NCI-H510A (cell line): ENCODE results near the gene CNOT9.

Experiments
- DNase-seq: peaks from one replicate; lab custom pipeline; 2025; lab: John Stamatoyannopoulos, UW

CNOT9 gene

GRCh38 chr2:218577482-218578220 lies 9.0 kb downstream of the CNOT9 start:
- DNase-seq, result no peak

- no peak for DNase-seq
These were observed 9.7 kb downstream of the CNOT9 start for GRCh38 chr2:218578272-218578877.

- no peak for DNase-seq
These were observed 13.4 kb downstream of the CNOT9 start for GRCh38 chr2:218582076-218582475.

- no peak for DNase-seq
These were observed 15.6 kb downstream of the CNOT9 start for GRCh38 chr2:218583983-218584850.

GRCh38 chr2:218585541-218585940 lies 16.9 kb downstream of the CNOT9 start:
- DNase-seq, result no peak

- no peak for DNase-seq
These were observed 36.8 kb downstream of the CNOT9 start for GRCh38 chr2:218605432-218605831.

GRCh38 chr2:218607436-218608115 lies 38.9 kb downstream of the CNOT9 start, which contains the start of gene PLCD4:
PLCD4 (plus strand) TSS chr2:218607899; CDS start chr2:218615740, 7,841 bp downstream.
- no peak for DNase-seq

- no peak for DNase-seq
These were observed 47.3 kb downstream of the CNOT9 start for GRCh38 chr2:218615868-218616315.

GRCh38 chr2:218618102-218618860 lies 49.6 kb downstream of the CNOT9 start:
- DNase-seq, result no peak

GRCh38 chr2:218621007-218621406 lies 52.4 kb downstream of the CNOT9 start:
- no peak for DNase-seq

- no peak for DNase-seq
These were observed 54.1 kb downstream of the CNOT9 start for GRCh38 chr2:218622606-218623365.

GRCh38 chr2:218623366-218623705 lies 54.7 kb downstream of the CNOT9 start:
- no peak for DNase-seq

GRCh38 chr2:218626369-218626768 lies 57.7 kb downstream of the CNOT9 start:
- DNase-seq, result no peak

- no peak for DNase-seq
These were observed 59.3 kb downstream of the CNOT9 start for GRCh38 chr2:218627939-218628338.

- no peak for DNase-seq
These were observed 63.2 kb downstream of the CNOT9 start for GRCh38 chr2:218631837-218632236.

- no peak for DNase-seq
These were observed 67.1 kb downstream of the CNOT9 start for GRCh38 chr2:218635719-218636118.

- DNase-seq, result no peak
These were observed 69.7 kb downstream of the CNOT9 start for GRCh38 chr2:218638372-218638771.

- DNase-seq, result no peak
These were observed 73.5 kb downstream of the CNOT9 start for GRCh38 chr2:218642121-218642656.

GRCh38 chr2:218642786-218643185 lies 74.1 kb downstream of the CNOT9 start:
- no peak for DNase-seq

GRCh38 chr2:218643751-218644310 lies 75.2 kb downstream of the CNOT9 start:
- DNase-seq, result no peak
